T47D (cell line): ENCODE data around the gene ALG12.
"Not testable (repeated sequence)": the region's sequence is repeated elsewhere in the genome, so short reads cannot be mapped to it uniquely, and the experiment has no call there.

Experiments
- DNase-seq, 2 experiments: peaks; one replicate each; pipeline versions ENCODE4 v3.0.0 to v3.0.0-alpha.2; 2011 to 2012; ENCODE audit warnings: low read depth in 1 of 2, low spot score in 1 of 2
- JUND ChIP-seq: IDR thresholded peaks from 2 replicates; pipeline ENCODE4 v1.6.1; 2012; ENCODE audit warnings: low read depth
- in situ Hi-C: cut with HindIII; loops from 2 replicates; pipeline ENCODE4 v1.10.0; 2016; ENCODE audit warnings: low sequenced_read_pairs, low pct_unique_long_range_greater_than_20kb

Gene ALG12

GRCh38 chr22:49865156-49865555, 53.1 kb downstream of the ALG12 start:
- no peak for DNase-seq
- TF ChIP-seq JUND = no peak
- in situ Hi-C loops = no loop called here

- no peak for TF ChIP-seq JUND
- DNase-seq = no peak
- in situ Hi-C loops = no loop called here
These were observed 54.3 kb downstream of the ALG12 start for GRCh38 chr22:49863931-49864330.

GRCh38 chr22:49862496-49862776, 55.8 kb downstream of the ALG12 start:
- no peak for TF ChIP-seq JUND
- no peak for DNase-seq
- in situ Hi-C loops = no loop called here

- DNase-seq = no peak
- in situ Hi-C loops = no loop called here
- TF ChIP-seq JUND = no peak
These were observed 56.4 kb downstream of the ALG12 start for GRCh38 chr22:49861642-49862495.

- in situ Hi-C loops = no loop called here
- DNase-seq = no peak
- TF ChIP-seq JUND = no peak
These were observed 59.4 kb downstream of the ALG12 start for GRCh38 chr22:49858827-49859226.

- no peak for TF ChIP-seq JUND
- DNase-seq = no peak
- in situ Hi-C loops = no loop called here
These were observed 61.2 kb downstream of the ALG12 start for GRCh38 chr22:49856766-49857618.

GRCh38 chr22:49856343-49856742, 61.9 kb downstream of the ALG12 start:
- TF ChIP-seq JUND = no peak
- no peak for DNase-seq
- in situ Hi-C loops = no loop called here

- DNase-seq = peak; percentile 53 to 90
- no peak for TF ChIP-seq JUND
- in situ Hi-C loops = no loop called here
These were observed 62.9 kb downstream of the ALG12 start for GRCh38 chr22:49855251-49855911.

GRCh38 chr22:49853981-49854831, 64.0 kb downstream of the ALG12 start:
- DNase-seq = peak in 1 of 2 experiments; percentile 23
- no peak for TF ChIP-seq JUND
- in situ Hi-C loops = no loop called here

- TF ChIP-seq JUND = no peak
- in situ Hi-C loops = no loop called here
- DNase-seq = peak; percentile 91 to 96
These were observed 65.0 kb downstream of the ALG12 start, which contains the start of gene ZBED4 for GRCh38 chr22:49852898-49853894. ZBED4 (plus strand) TSS chr22:49853844; CDS start chr22:49883663, 29,819 bp downstream.

GRCh38 chr22:49852568-49852897, 65.7 kb downstream of the ALG12 start:
- DNase-seq, in situ Hi-C loops: not testable (repeated sequence)
